ENCODE results near the gene LRRC3. TPM values are rescaled to one million over a fixed set of nuclear protein-coding genes. Genes with fewer than 3 reads are reported as not detected.
"Not testable (repeated sequence)": the region's sequence is repeated elsewhere in the genome, so short reads cannot be mapped to it uniquely, and the experiment has no call there.

Gene LRRC3
- total RNA-seq, 2 experiments from 2014 or later = 3.0 to 3.5 TPM

DNA sequence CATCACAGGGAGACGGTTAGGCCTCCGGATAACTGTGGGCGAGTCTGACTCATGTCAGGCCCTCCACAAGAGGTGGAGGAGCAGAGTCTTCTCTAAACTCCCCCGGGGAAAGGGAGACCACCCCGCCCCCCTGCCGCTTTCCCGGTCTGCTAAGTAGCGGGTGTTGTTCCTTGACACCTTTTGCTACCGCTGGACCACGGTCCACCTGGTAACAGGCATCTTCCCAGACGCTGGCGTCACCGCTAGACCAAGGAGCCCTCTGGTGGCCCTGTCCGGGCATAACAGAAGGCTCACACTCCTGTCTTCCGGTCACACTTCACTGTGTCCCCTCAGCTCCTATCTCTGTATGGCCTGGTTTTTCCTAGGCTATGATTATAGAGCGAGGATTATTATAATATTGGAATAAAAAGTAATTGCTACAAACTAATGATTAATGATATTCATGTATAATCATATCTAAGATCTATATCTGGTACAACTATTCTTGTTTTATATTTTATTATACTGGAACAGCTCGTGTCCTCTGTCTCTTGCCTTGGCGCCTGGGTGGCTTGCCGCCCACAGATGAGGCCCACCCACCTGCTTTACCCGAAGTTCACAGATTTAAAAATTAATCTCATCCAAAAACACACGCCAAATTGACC lies 24.4 kb downstream of the LRRC3 start:
- H3K4me1 Mint-ChIP-seq; H3K9me3 Mint-ChIP-seq; H3K36me3 Mint-ChIP-seq; H3K27ac Mint-ChIP-seq; H3K27me3 Mint-ChIP-seq; H3K4me3 Mint-ChIP-seq; ATAC-seq (ENCODE audit: low read depth): not testable (repeated sequence)
- POLR2A ChIA-PET = interaction anchor here (0.7 kb wide), 1 partner anchor 126 kb away, joined by 3 read pairs; the partner anchor contains the start of gene TRPM2
- peak; percentile 61 for DNase-seq

DNA sequence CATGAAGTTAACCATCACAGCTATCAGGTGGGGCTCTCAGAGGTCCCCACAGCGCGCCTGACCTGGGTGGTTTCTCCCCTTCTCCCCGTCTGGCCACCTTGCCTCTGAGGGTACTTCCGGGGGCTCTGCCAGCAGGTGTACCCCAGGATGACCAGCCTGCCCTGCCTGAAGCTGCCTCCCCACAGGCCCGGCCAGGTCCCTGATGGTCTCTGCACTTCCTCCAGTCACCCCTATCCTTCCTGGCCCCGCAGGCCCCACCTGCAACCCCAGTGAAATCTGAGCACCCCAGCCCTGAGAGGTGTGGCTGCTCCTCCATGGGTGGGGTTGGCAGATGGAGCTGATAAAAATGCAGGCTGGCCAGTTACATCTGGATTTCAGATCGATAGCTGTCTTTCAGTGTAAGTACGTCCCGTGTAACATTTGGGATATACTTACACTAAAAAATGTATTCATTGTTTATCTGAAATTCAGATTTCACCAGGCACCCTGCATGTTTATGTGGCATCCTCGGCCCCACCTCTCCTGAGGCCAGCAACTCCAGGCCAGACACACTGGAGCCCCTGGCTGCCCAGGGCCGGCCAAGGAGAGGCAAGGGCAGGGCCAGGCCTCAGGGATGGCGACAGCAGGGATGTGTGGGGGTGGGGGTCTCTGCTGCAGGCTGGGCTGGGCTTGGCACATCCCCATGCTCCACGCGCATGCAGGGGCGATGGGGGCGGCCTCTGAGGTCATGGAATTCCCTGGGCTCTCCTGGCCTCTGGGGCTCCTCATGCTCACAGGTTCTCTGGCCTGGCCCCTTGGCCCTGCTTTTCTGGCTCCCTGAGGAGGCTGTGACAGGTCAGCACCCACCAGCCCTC lies 25.1 kb downstream of the LRRC3 start:
- POLR2A ChIA-PET = interaction anchor here (0.7 kb wide), 1 partner anchor 127 kb away, joined by 3 read pairs; the partner anchor contains the start of gene TRPM2
- ATAC-seq (ENCODE audit: low read depth) (no peak), DNase-seq (no peak)
- Mint-ChIP-seq H3K4me1 (peaks cover 2% of the 10 kb centered on the region), H3K27me3 (no peaks in the 10 kb centered on the region), H3K9me3 (no peaks in the 10 kb centered on the region), H3K36me3 (no peaks in the 10 kb centered on the region), H3K4me3 (no peak overlapping the region), H3K27ac (no peak overlapping the region)

DNA sequence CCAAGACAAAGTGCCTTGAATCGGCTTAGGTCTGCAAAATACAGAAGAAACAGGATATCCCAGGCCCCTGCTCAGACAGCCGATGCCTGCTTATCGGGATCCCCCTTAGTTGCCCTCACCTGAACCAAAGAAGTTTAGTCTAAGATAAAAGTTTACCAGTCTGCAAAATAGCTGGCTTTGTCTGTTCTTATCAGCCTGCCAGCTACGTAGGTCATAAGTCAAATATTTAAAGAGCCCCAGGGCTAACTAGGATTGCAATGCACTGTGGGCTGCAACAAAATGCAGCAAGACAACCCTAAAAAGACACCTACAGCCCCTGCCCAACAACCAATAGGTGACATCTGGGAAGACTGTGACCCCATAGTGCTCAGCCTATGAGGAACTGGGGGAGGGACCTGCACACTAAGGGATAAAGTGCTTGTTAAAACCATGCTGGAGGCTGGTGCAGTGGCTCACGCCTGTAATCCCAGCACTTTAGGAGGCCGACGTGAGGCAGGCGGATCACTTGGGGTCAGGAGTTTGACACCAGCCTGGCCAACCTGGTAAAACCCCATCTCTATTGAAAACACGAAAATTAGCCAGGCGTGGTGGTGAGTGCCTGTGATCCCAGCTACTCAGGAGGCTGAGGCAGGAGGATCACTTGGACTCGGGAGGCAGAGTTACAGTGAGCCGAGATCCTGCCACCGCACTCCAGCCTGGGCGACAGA lies 27.4 kb downstream of the LRRC3 start:
- Mint-ChIP-seq H3K27me3 (no peaks in the 10 kb centered on the region), H3K4me3 (no peak overlapping the region), H3K4me1 (peaks cover 5% of the 10 kb centered on the region), H3K9me3 (no peaks in the 10 kb centered on the region), H3K36me3 (no peaks in the 10 kb centered on the region), H3K27ac (no peak overlapping the region)
- DNase-seq (no peak), ATAC-seq (ENCODE audit: low read depth) (no peak)
- POLR2A ChIA-PET = no interaction called here

DNA sequence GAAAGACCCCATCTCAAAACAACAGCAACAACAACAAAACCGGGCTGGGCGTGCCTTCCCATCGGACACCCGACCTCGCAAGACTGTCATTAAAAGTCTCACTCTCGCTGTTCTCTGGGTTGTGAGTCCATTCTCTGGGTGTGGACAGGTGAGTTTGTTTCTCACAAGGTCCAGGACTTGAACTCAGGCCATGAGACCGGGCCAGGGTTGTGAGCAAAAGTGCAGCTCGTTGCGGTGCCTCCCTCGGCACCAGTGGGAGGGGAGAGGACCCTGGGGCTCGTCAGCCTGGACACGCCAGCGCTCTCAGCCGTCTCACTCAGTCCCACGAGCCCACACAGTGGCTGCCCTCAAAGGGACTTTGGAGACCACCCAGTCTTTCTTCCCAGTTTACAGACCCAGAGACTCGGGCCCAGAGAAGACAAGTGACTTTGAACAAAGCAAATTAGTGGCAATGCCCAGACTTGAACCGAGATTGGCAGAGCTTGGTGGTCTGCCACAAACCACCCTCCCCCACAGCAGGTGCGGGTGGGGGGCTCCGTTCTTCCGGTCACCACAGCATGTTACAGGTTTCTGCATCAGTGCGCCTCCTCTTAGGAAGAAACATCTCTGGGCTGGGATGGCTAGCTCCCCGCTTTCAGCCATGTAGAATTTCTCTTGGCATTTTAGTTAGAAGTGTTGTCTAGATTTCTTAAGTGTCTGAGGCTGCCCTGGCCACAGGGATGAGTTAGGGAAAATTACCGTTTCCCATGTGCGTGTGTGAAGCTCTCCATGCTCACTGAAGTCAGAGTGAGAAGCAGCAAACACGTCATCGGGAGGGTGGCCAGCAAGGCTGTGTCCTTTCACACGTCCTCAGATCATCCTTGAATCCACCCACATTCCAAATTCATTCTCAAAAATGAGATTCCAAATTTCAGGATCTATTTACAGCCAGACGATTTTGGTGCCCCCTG lies 28.3 kb downstream of the LRRC3 start:
- POLR2A ChIA-PET = no interaction called here
- no peak overlapping the region for H3K27ac Mint-ChIP-seq
- no peaks in the 10 kb centered on the region for H3K27me3 Mint-ChIP-seq
- H3K36me3 Mint-ChIP-seq = no peaks in the 10 kb centered on the region
- H3K4me1 Mint-ChIP-seq = peaks cover 5% of the 10 kb centered on the region
- H3K9me3 Mint-ChIP-seq = no peaks in the 10 kb centered on the region
- H3K4me3 Mint-ChIP-seq = no peak overlapping the region
- ATAC-seq (ENCODE audit: low read depth) = no peak
- no peak for DNase-seq

DNA sequence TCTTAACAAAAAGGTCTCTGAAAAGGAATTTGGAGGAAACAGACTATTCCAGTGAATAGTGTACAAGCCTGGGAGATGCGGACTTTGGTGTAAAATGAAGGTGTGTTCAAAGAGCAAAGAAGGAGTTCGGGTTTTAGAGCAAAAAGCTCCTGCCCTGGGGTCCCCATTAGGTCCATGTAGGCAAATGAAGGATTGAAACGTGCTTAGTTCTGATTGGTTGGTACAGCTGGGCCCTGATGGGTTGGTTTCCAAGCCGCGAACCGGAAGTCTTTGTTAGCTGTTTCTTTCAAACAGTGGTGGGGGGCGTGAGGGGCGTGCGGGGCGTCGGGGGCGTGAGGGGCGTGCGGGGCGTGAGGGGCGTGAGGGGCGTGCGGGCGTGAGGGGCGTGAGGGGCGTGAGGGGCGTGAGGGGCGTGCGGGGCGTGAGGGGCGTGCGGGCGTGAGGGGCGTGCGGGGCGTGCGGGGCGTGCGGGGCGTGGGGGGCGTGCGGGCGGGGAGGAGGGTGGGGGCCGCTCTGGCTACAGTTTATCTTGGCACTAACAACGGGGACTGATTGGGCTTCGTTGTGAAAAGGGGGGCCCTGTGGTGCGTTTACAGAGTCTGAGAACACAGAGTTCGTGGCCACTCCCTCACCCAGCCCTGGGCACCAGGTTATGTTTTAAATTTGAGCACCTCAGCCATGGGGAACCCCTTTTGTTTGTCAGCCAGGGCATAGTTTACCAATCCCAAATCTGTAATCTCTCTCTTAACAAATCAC lies 29.4 kb downstream of the LRRC3 start:
- peak overlapping the region; percentile 68 for H3K4me3 Mint-ChIP-seq
- no peaks in the 10 kb centered on the region for H3K27me3 Mint-ChIP-seq
- no peak for DNase-seq
- peaks cover 5% of the 10 kb centered on the region for H3K4me1 Mint-ChIP-seq
- H3K9me3 Mint-ChIP-seq = no peaks in the 10 kb centered on the region
- peak overlapping the region; percentile 45 for H3K27ac Mint-ChIP-seq
- ATAC-seq (ENCODE audit: low read depth) = no peak
- POLR2A ChIA-PET = no interaction called here
- H3K36me3 Mint-ChIP-seq = no peaks in the 10 kb centered on the region

DNA sequence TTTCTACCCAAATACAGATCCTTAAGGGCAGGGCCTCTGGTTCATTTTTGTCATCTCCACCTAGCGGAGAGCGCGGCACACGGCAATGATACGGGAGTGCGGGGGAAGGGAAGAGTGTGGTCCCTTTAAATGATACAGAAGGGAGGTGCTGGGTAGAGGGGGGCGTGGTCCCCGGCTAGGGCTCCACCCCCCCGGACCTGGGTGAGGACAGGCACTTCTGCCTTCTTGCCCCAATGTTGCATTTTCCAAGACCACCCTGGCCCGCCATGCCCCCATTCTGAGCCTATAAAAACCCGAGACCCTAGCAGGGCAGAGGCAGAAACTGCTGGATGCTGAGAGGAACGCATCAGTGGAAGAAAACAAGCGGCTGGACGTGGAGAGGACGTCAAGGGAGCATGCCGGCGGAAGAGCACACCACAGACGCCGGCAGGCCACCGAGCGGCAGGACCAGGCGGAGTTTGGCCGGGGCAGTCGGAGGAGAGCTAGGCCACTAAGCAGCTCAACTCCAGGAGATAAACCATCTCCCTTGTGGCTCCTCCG lies 30.0 kb downstream of the LRRC3 start:
- Mint-ChIP-seq H3K4me1 (peaks cover 7% of the 10 kb centered on the region), H3K27me3 (peaks cover 6% of the 10 kb centered on the region), H3K4me3 (peak overlapping the region; percentile 68), H3K36me3 (no peaks in the 10 kb centered on the region), H3K27ac (peak overlapping the region; percentile 45), H3K9me3 (no peaks in the 10 kb centered on the region)
- POLR2A ChIA-PET = no interaction called here
- ATAC-seq (ENCODE audit: low read depth) = peak; percentile 57
- DNase-seq = peak; percentile 57

GRCh38 chr21:44485796-44486195 lies 30.5 kb downstream of the LRRC3 start:
- no peak for DNase-seq
- POLR2A ChIA-PET = no interaction called here
- Mint-ChIP-seq H3K4me1 (peaks cover 7% of the 10 kb centered on the region), H3K9me3 (no peaks in the 10 kb centered on the region), H3K27me3 (peaks cover 6% of the 10 kb centered on the region), H3K27ac (no peak overlapping the region), H3K4me3 (peak overlapping the region; percentile 68), H3K36me3 (no peaks in the 10 kb centered on the region)
- peak; percentile 41 for ATAC-seq (ENCODE audit: low read depth)

- H3K27me3 Mint-ChIP-seq = peaks cover 6% of the 10 kb centered on the region
- ATAC-seq (ENCODE audit: low read depth) = no peak
- H3K36me3 Mint-ChIP-seq = peaks cover 1% of the 10 kb centered on the region
- DNase-seq = no peak
- H3K9me3 Mint-ChIP-seq = no peaks in the 10 kb centered on the region
- H3K4me3 Mint-ChIP-seq = no peak overlapping the region
- H3K4me1 Mint-ChIP-seq = peaks cover 7% of the 10 kb centered on the region
- POLR2A ChIA-PET = no interaction called here
- peak overlapping the region; percentile 56 for H3K27ac Mint-ChIP-seq
Observed at GRCh38 chr21:44486302-44486701, 31.0 kb downstream of the LRRC3 start.

DNA sequence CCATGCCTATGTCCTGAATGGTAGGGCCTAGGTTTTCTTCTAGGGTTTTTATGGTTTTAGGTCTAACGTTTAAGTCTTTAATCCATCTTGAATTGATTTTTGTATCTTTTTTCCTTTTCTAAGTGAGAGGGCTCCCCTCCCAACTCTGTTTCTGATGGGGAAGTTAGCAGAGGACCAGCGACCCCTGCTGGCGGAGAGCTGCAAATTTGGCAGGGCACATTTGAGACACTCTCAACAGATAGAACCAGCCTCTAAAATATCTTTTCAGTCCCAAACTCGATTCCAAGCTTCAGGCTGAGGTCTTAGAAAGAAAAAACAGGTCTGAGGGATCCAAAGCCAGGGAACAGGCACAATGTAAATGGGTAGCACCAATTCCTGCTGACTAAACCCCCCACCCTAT lies 32.5 kb downstream of the LRRC3 start:
- Mint-ChIP-seq H3K27me3 (peaks cover 6% of the 10 kb centered on the region), H3K4me1 (peaks cover 9% of the 10 kb centered on the region), H3K4me3 (no peak overlapping the region), H3K9me3 (peaks cover 10% of the 10 kb centered on the region), H3K27ac (no peak overlapping the region), H3K36me3 (peaks cover 9% of the 10 kb centered on the region)
- POLR2A ChIA-PET = no interaction called here
- DNase-seq (peak; percentile 62), ATAC-seq (ENCODE audit: low read depth) (no peak)

- H3K27me3 Mint-ChIP-seq = peaks cover 6% of the 10 kb centered on the region
- H3K4me1 Mint-ChIP-seq = peaks cover 8% of the 10 kb centered on the region
- DNase-seq (no peak), ATAC-seq (ENCODE audit: low read depth) (no peak)
- peaks cover 14% of the 10 kb centered on the region for H3K9me3 Mint-ChIP-seq
- H3K4me3 Mint-ChIP-seq = no peak overlapping the region
- H3K36me3 Mint-ChIP-seq = peaks cover 9% of the 10 kb centered on the region
- H3K27ac Mint-ChIP-seq = no peak overlapping the region
- POLR2A ChIA-PET = no interaction called here
Observed at GRCh38 chr21:44489962-44490361, 34.7 kb downstream of the LRRC3 start.

GRCh38 chr21:44490405-44490804 lies 35.1 kb downstream of the LRRC3 start:
- ATAC-seq (ENCODE audit: low read depth) = no peak
- DNase-seq = no peak
- H3K36me3 Mint-ChIP-seq = peaks cover 9% of the 10 kb centered on the region
- POLR2A ChIA-PET = no interaction called here
- H3K27ac Mint-ChIP-seq = no peak overlapping the region
- H3K9me3 Mint-ChIP-seq = peaks cover 15% of the 10 kb centered on the region
- peaks cover 8% of the 10 kb centered on the region for H3K4me1 Mint-ChIP-seq
- H3K27me3 Mint-ChIP-seq = peaks cover 8% of the 10 kb centered on the region
- H3K4me3 Mint-ChIP-seq = no peak overlapping the region

- POLR2A ChIA-PET = no interaction called here
- H3K27ac Mint-ChIP-seq = no peak overlapping the region
- H3K4me3 Mint-ChIP-seq = no peak overlapping the region
- peaks cover 9% of the 10 kb centered on the region for H3K4me1 Mint-ChIP-seq
- peaks cover 16% of the 10 kb centered on the region for H3K9me3 Mint-ChIP-seq
- DNase-seq (no peak), ATAC-seq (ENCODE audit: low read depth) (no peak)
- peaks cover 10% of the 10 kb centered on the region for H3K27me3 Mint-ChIP-seq
- peaks cover 9% of the 10 kb centered on the region for H3K36me3 Mint-ChIP-seq
Observed at GRCh38 chr21:44490816-44491215, 35.5 kb downstream of the LRRC3 start.

Measured in activated naive CD8-positive, alpha-beta T cell treated with anti-CD3 and anti-CD28 coated beads, Interleukin-2, amount 10 ng/mL, durations not matched to agents 7 days and 5 days (primary cell).